Measurements from ENCODE around the gene ALOXE3.
A peak's percentile ranks its signal among the peaks of the same experiment; 100 is the strongest.
"Not testable (repeated sequence)": the region's sequence is repeated elsewhere in the genome, so short reads cannot be mapped to it uniquely, and the experiment has no call there.

Gene ALOXE3

DNA sequence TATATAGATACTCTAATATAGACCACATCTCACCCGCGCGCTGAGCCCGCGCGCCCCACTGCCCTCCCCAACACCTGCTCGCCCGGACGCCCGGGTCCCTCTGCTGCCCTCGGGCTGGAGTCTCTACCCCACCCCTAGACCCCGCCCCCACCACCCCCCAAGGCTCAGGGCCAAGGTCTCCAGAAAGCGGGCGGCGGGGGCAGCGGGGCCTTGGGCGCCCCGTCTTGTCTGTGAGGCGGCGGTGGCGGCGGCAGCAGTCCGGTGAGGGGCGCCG is 3.0 kb upstream of the ALOXE3 start:
- no peak for DNase-seq

DNA sequence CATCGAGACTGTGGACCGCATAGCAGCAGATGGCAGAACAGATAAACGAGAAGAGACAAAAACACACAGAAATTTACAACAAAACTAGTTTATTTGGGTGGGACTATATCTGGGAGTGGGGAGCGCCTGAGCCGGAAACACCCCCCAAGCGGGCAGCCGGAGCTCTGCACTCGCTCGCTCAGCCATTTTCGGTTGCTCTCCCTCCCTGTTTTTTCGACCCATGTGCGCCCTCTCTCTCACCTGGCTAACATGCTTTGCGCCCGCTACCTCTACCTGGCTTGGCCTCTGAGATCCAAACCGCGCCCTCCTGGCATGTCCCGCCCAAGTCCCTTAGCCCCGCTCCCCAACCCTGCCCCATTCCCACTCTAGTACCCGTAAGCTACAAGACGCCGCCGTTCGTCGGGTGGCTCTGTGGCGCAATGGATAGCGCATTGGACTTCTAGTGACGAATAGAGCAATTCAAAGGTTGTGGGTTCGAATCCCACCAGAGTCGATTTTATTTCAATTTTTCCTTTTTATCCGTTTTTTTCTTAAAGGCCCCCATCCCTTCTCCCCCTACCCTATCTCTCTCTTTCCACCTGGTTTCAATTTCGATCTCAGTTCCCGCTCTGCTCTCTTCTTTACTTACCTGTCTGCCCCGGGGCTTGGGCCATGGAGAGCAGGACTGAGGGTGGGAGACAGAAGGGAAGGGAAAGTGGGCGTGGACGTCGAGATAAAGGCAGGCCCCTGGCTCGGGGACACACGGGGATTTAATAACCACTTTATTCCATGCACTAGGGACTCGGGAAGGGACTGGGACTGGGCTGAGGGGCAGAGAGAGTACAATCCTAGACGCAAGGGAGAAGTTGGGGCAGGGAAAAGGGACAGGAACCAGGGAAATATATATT is 2.4 kb upstream of the ALOXE3 start:
- DNase-seq, result no peak

DNA sequence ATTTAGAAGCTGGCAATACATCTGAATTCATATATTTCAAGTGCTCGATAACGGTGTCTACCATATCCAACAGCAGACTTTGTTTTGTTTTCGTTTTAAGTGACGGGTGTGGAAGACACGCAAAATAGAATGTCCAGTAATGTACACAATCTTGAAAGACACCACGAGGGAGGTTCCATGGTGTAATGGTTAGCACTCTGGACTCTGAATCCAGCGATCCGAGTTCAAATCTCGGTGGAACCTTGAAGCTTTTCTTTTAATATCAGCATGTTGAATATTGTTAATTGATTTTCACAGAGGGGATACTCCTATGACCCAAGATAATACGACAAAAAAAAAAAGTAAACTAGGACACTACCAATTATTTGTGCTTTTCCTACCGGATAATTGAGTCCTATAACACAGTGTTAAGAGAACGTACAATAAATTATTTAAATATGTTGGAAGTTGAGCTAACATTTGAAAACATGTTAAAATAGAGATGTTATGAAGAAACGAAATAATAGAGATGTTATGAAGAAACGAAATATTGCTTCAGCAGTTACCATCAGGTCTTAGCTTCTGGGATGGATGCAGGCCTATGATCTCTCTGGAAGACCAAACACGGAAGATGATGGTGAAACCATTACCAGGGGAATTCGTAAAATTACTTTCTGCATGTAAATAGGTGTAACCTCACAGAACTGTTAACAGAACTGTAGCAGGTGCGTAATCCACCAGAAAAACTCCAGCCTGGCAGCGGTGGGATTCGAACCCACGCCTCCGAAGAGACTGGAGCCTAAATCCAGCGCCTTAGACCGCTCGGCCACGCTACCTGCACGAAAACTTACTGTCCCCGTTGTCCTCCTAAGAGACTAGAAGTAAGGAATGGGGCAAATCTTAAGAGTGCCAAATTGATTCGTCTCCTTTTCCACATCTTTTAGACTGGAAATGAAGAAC is 1.5 kb upstream of the ALOXE3 start:
- peak; percentile 74 for DNase-seq

DNA sequence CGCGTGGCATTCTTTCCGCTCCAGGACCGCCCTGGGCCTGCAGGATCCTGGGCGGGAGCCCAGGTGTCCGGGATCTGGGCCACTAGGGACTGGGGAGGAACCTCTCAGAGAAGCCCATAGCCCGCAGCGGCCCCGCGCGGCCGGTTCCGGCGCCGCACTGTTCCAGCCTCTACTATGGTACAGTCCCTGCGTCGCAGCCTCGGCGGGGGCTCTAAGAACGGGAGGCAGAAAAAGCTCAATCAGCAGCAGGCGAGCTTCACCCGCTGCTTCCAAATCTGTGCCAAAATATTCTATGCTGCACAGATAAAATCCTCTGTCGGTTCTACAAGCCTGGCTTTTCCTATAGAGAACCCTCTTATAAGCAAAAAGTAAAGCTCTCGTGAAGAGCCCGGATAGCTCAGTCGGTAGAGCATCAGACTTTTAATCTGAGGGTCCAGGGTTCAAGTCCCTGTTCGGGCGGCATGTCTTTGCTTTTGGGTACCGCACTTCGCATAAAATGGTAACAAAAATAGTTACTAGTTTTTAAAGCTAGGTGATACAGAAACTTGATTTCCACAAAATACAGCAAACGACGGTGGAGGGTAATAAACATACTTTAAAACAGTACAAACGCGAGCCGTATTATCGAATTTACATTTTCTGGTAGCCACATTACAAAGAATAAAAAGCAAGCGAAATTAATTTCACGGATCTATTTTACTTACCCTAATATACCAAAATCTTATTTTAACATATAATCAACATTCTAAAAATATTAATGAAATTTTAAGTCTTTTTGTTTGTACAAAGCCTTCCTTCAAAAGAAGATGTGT is 661 bp upstream of the ALOXE3 start:
- peak; percentile 61 for DNase-seq

DNA sequence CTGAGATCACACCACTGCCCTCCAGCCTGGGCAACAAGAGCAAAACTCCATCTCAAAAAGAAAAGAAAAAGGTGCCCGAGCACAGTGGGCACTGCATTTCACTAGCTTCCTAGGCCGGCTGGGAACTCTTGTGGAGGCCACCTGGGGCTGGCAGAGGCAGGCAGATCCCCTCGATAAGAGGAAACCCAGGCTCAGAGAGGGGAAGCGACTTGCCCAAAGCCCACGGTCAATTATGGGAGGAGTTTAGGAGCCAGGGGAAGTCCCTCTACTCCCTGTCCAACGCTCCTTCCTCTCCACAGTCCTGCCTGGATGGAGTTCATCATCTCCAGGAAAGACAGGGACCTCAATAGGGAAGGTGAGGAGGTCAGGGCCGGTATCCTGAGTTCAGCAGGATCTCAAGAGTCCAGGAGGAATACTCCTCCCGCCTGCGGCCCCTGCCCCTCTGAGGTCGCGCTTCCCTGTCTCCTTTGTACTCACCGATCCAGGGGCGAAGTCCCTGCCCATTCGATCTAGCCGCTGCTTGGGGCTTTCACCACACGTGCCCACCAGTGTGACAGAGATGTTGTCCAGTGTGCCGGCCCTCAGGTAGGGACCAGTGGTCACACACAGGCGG is 841 bp downstream of the ALOXE3 start:
- DNase-seq, result no peak

DNA sequence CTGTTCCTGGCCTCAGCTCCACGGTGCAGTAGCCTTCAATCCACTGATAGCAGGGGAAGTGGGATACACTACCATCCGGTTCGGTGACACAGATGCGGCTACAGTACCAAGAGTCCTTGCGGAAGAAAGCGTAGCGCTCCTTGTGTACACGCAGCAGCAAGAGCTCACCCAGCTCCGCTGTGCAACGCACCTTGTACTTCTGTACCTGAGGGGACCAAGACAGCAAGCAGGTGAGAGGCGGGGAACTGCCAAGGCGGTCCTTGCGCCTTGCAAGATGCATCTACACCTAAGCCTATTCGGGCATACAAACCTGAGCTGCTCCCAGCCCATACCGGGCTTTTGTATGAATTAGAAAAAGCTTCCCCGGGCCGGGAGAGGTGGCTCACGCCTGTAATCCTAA is 1.5 kb downstream of the ALOXE3 start:
- no peak for DNase-seq

DNA sequence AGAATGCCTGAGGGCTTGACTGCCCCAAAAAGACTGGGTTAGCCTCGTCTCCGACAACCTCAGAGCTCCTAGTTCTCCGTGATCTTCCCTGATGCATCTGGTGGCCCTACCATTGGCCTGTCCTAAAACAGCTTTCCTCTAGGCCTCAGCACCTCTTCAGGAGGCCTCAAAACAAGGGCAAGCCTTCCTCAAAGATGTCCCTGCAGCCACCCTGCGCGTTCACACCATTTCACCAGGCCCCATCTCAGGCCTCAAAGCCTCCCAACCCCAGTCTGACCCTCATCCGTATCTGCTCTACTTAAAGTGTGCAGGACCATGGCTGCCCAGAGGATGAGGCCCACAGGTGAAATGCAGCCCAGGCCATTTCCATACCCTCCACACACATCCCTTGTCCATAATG is 7.4 kb downstream of the ALOXE3 start:
- DNase-seq, result no peak

DNA sequence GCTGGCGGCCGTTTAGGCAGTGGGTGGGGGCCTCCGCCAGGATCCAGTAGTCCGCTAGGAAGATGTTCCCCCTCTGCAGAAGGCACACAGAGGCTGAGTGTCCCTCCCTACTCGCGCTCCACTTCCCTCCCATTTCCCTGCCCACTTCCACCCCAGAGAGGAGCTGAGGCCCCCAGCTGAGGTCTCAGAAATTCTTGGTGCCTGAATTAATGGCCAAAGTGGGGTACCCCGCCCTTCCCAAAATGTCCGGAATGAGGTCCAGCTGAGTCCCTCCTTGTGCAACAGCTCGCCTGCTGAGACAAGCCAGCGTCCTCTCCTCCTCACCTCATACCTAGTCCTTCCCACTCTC is 7.9 kb downstream of the ALOXE3 start:
- no peak for DNase-seq

DNA sequence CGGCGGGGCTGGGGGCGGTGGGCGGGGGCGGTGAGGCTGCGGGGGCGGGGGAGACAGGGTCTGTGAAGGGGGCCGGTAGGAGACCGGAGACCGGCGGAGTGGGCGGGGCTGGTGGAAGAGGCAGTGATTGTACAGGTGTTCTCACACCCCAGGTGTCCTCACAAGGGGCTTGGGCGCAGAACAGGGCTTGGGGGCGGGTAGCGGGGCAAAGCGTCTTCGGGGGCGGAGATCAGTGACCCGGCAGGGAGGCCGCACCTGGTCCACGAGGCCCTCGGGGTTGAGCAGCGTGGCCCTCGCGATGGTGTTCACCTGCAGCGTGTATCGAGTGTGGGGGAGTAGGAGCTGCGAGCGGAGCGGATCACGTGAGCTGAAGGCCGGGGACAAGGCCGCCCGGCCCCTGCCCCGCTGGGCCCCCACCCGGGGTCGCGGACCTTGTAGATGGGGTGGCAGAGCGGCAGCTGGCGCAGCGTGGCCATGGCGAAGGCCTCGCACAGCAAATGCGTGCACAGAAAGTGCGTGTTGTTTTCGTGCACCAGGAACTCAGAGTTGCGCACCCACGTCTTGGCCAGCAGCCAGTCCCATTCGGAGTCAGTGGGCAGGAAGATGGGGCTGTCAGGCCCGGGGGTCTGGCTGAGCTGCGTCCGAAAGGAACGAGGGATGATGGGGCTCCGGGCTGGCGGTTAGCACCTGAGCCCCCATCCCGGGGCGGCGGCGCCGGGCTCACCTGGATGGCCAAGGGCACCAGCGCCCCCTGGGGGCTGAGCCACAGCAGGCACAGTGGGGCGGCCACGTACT is 8.5 kb downstream of the ALOXE3 start:
- no peak for DNase-seq

DNA sequence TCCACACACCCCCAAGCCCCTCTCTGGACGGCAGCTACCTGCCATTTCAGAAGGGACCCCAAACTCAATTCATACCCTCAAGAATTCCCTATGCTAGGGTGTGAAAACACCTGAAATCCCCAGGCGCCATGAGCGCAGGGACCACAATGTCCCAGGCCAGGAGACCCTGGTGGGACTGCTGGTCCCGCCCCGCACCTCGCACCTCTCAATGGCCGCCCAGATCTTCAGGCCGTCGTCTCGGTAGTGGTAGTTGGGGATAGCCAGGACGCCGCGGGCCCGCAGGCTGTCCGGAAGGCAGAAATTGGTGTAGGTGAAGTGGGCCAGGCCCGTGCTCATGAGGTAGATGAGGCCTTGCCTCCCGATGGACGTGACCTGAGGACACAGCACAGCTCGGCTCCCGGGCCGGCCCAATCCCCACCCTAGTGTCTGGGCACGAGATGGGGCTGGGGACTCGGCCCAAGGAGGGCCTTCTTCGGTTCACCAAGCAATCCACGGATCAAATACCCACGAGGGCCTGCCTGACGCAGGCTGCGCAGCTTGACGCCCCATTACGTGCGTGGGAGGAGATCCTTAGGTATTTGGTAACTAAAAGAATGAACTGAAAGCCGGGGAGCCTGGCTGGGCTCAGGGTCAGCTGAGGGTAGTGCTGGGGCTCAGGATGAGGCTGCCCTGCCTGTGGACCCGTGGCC is 9.2 kb downstream of the ALOXE3 start:
- no peak for DNase-seq

DNA sequence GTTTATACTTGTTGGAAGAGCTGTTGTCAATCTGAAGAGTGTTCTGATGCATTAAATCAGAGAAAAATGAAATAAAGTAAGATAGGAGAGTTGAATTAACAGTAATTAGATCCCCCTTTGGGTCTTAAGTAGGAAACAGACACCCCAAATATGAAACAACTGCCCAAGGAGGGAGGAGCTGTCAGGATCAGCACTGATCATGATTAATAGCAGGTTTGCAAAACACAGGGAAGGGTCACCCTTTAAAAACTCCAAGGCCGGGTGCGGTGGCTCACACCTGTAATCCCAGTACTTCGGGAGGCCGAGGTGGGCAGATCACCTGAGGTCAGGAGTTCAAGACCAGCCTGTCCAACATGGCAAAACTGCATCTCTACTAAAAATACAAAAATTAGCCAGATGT is 11.3 kb downstream of the ALOXE3 start:
- not testable (repeated sequence) for DNase-seq

DNA sequence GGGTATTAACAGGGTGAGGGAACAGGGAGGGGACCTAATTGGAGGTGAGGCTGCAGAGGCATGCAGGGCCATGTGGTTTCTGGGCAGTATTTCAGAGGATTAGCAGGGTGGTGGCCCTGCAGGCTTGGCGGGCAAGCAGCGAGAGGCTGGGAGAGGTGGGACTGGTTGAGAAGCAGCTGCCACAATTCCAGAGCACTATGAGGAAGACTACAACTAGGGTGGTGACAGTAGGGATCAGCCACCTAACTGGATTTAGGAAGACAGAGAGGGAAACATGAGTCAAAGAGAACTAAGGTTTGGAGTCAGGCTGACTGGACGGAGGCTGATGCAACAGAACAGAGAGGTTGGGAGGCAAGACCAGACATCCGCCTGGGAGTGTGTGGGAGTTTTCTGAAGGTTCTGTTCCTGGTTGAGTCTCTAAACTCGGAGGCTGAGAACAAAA is 12.3 kb downstream of the ALOXE3 start:
- DNase-seq, result no peak

DNA sequence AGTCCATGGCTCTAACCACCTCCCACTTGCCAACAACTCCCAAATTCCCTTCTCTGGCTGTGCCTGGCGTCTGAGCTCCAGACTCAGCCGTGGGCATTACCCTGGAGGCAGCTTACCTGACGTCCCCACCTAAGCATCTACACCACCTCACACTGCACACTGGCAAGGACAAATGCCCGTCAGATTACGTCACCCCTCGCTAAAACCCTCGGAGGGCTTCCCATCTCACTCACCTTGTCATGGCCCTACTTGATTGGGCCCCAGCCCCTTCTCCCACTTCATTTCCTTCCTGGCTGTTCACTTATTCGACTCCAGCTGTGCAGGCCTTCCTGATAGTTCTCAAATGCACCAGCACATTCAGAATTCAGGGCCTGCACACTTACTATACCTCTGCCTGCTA is 13.4 kb downstream of the ALOXE3 start:
- no peak for DNase-seq

DNA sequence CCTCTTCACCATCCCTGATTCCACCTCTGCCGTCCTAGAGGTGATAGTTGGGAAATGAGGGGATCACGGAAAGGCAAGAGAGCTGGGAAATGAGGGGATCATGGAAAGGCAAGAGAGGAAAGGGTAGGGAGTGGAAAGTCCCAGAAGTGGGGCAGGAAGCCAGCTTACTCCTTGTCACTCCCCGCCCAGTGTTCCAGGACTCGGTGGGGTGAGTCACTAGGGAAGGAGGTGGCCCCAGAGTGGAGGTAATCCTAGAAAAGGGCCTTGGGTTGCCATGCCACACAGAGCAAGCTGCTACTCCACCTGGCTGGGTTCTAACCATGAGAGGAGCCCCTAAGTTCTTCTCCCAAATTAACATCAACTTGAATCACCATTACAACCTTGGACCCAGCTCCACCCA is 14.8 kb downstream of the ALOXE3 start:
- no peak for DNase-seq

DNA sequence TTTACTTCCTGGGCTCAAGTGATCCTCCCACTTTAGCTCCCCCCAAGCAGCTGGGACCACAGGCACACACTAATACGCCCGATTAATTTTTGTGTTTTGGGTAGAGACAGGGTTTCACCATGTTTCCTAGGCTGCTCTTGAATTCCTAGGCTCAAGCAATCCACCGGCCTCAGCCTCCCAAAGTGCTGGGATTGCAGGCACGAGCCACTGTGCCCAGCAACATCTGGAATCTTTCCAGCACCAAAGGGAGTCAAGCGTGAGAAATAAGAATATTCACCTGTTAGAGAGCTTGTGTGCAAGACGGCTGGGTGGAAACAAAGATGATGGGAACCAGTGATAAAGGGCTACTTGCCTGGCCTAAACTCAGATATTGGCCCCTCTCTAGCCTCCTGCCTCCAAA is 16.6 kb downstream of the ALOXE3 start:
- DNase-seq, result no peak

DNA sequence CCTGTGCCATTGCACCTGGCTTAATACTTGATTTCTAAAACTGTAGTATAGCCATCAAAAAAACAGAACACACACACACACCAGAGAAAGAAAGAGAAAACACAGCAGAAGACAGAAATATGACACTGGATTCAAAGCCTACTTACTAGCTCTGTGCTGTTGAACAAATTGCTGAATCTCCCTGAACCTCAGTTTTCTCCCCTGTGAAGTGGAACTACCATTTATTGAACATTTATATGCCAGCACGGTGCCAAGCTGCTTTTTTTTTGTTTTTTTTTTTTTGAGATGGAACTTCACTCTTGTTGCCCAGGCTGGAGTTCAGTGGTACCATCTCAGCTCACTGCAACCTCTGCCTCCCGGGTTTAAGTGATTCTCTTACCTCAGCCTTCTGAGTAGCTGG is 17.6 kb downstream of the ALOXE3 start:
- no peak for DNase-seq

DNA sequence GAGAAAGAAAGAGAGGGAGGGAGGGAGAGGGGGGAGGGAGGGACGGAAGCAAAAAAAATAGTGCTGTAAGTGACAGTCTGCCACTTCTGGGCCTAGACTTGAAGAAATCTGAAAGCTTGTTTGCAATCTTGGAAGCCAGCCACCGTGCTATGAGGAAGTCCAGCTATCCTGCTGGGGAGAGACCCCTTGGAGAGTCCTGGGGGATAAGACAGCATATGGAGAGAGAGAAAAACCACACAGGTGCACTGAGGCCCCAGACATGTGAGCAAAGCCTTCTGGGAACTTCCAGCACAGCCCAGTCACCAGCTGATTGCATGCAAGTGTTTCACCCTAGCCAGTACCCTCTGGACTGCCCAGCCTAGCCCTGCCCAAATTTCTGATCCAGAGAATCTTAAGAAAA is 18.2 kb downstream of the ALOXE3 start:
- no peak for DNase-seq

DNA sequence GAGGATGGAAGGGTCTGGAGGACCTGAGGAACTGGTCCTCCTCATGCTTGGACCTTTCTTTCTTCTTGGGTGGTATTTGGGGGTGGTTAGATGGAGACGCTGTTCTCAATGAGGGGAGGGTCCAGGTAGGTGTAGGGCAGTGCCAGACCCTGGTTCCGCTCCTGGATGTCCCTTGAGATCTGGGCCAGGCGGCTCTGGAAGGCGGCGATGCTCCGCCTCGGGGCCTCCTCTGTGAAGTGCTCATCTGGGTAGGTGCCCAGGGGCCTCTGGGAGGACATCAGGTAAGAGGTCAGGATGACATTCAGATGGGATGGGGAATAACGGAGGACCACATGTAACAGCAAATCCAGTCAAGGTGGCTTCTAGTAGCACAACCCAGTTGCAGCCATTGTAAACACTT is 21.8 kb downstream of the ALOXE3 start:
- DNase-seq, result no peak

DNA sequence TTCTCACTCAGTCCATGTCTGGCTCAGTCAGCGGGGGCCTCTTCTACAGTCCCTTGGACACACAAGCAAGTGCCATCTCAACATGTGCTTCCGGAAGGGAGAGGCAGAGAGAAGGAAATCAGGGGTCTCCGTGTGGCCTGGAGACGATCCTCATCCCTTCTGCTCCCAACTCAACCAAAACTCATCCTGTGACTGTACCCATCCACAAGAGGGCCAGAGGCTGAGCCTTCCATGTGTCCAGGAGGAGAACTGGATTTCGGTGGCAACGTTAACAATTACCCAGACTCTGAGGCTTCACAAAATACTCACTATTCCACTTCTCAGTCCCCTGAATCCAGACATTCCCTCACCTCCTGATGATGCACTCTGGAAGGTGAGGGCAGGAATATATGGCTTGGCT is 23.0 kb downstream of the ALOXE3 start:
- no peak for DNase-seq

DNA sequence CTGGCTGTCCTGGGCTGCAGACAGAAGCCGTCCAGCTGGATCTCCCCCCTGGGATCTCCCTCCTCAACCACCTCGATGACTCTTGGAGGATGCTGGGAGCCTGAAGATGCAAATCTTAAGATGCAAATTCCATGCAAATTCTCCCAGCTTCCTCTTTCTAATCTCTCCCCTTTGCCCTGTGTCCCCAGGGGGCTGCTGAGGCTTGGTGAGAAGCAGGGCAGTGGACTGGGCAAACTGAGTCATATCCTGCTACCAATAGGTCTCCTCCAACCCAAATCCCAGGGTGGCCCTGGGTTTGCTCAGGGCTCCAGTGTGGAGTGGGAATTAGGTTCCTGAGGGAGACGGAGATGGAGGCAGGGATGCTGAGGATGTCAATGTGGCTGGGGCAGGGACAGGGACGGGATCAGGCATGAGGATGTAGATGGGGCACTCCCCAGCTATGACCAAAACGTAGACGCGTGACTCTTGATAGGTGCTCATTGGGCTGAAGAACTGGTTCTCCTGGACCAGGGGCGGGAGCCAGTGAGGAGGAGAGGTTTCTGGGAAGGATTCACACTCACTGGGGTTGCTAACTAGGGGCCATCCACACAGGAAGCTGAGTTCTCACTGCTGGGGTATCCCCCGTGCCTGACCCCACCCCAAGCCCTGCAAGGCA is 27.2 kb downstream of the ALOXE3 start:
- DNase-seq, result no peak

DNA sequence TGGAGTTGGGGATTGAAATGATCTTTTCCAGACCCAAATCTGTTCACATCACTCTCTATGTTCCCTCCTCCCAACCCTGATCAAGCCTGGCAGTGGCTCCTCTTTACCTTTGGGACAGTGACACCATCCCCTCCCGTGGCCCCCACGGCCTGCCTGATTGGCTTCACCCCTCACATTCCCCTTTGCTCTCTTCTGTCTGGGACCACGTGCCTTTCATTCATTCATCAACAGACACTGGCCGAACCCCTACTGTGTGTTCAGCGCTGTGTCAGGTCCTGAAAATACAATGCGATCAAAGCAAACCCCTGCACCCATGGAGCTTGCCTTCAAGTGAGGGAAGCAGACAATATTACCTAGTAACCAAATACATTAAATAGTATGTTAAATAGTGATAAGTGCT is 28.6 kb downstream of the ALOXE3 start:
- DNase-seq, result no peak

All from NCI-H1092 (cell line).